Muscle of leg (tissue), 11 donors: ENCODE measurements around the gene OLFML2A. TPM values are rescaled to one million over a fixed set of nuclear protein-coding genes. Genes with fewer than 3 reads are reported as not detected.
"Not testable (repeated sequence)": the region's sequence is repeated elsewhere in the genome, so short reads cannot be mapped to it uniquely, and the experiment has no call there.

Experiments
- DNase-seq: peaks from one replicate; pipeline ENCODE4 v3.0.0; 2013
- H3K27ac ChIP-seq: one replicate; pipeline ENCODE4 v1.5.1; 2013; ENCODE audit warnings: mild to moderate bottlenecking, low read length, control low read depth
- H3K27me3 ChIP-seq: one replicate; pipeline ENCODE4 v1.6.1; 2013; ENCODE audit warnings: low read length; ENCODE audit not compliant: control insufficient read depth, insufficient read depth
- H3K36me3 ChIP-seq: one replicate; pipeline ENCODE4 v1.6.1; 2013; ENCODE audit warnings: low read length; ENCODE audit not compliant: control insufficient read depth, insufficient read depth
- H3K4me1 ChIP-seq: one replicate; pipeline ENCODE4 v1.6.1; 2013; ENCODE audit warnings: low read length; ENCODE audit not compliant: control insufficient read depth, insufficient read depth
- H3K4me3 ChIP-seq: one replicate; pipeline ENCODE4 v1.5.1; 2013; ENCODE audit warnings: low read length, control low read depth
- H3K9me3 ChIP-seq: replicated peaks from 2 replicates; pipeline ENCODE4 v1.6.1; 2013; ENCODE audit warnings: low read depth, low read length; ENCODE audit not compliant: control insufficient read depth
- WGBS: methylation state at CpG from one replicate; pipeline ENCODE4 v1.1.5; 2013; ENCODE audit warnings: missing lambda C conversion rate; ENCODE audit not compliant: insufficient coverage; 5-methylcytosine and 5-hydroxymethylcytosine counted together
- polyA plus RNA-seq, 8 donors: library from polyadenylated mRNA; unstranded; fragments of 120-200 nt; gene quantifications; one replicate each; pipeline versions ENCODE4 v1.2.1 to v1.2.3, GENCODE V29; 2013; ENCODE audit warnings: inconsistent platforms in 1 of 8, low replicate concordance in 1 of 8; ENCODE audit not compliant: insufficient read length in 8 of 8, insufficient read depth in 1 of 8
- total RNA-seq: library from RNA; stranded (reverse); fragments of 120-200 nt; gene quantifications from one replicate; pipeline ENCODE4 v1.2.4, GENCODE V29; 2013

Gene OLFML2A
- total and polyA plus RNA-seq, 9 donors: 100 to 176 (median 142) TPM

DNA sequence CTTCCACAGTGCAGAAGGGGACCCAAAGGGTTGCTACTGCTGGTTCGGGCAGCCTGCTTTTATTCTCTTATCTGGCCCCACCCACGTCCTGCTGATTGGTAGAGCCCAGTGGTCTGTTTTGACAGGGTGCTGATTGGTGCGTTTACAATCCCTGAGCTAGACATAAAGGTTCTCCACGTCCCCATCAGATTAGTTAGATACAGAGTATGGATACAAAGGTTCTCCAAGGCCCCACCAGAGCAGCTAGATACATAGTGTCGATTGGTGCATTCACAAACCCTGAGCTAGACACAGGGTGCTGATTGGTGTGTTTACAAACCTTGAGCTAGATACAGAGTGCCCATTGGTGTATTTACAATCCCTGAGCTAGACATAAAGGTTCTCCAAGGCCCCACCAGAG lies 61.2 kb downstream of the OLFML2A start:
- WGBS: no CpG with 5 or more reads among the region's 5 CpGs
- H3K4me1 ChIP-seq: peaks cover 66% of the 10 kb centered on the region
- H3K9me3 ChIP-seq: not testable (repeated sequence)

DNA sequence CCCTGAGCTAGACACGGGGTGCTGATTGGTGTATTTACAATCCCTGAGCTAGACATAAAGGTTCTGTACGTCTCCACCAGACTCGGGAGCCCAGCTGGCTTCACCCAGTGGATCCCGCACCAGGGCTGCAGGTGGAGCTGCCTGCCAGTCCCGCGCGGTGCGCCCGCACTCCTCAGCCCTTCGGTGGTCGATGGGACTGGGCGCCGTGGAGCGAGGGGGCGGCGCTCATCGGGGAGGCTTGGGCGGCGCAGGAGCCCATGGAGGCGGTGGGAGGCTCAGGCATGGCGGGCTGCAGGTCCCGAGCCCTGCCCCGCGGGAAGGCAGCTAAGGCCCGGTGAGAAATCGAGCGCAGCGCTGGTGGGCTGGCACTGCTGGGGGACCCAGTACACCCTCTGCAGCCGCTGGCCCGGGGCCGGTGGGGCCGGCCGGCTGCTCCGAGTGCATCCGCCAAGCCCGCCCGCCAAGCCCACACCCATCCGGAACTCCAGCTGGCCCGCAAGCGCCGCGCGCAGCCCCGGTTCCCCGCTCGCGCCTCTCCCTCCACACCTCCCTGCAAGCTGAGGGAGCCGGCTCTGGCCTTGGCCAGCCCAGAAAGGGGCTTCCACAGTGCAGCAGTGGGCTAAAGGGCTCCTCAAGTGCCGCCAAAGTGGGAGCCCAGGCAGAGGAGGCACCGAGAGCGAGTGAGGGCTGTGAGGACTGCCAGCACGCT lies 61.8 kb downstream of the OLFML2A start:
- H3K9me3 ChIP-seq, H3K36me3 ChIP-seq, H3K27ac ChIP-seq, DNase-seq, H3K4me3 ChIP-seq, H3K27me3 ChIP-seq: not testable (repeated sequence)
- H3K4me1 ChIP-seq: peaks cover 68% of the 10 kb centered on the region
- WGBS: 60% methylated on average over 22 of the region's 52 CpGs

More for the DNA sequence above, 61.2 kb downstream of the OLFML2A start:
- not testable (repeated sequence) for H3K36me3 ChIP-seq, DNase-seq, H3K4me3 ChIP-seq, H3K27me3 ChIP-seq, H3K27ac ChIP-seq

DNA sequence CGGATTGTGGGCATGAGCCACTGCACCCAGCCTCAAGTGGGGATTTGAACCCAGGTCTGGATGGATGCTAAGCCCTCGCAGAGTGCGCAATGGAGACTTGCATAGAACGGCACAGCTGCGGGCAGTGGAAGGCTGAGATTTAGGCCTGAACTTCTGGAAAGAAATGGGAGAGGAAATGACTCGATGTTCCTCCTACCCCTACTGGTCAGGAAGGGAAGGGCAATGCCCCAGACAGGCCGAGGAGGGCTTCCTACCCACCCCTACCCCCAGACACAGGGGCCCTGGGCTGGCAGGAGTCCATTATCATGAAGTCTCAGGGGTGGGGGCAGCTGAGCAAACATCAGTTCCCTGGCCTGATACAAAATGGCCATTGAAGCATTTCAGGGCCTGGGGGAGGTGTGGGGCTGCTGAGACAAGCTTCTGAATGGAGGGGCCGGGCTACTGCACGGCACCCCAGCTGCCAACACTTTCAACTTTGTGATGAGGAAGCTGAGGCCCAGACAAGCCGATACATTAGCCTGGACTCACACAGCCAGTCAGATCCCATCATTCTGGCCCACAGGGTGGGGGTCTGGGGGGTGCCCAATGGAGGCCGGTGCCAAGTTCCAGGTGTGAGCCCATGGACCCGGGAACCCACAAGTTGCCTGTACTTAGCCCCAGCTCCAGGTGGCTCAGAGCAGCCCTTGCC lies 62.8 kb downstream of the OLFML2A start:
- Histone ChIP-seq H3K9me3 (no peaks in the 10 kb centered on the region), H3K27ac (peak overlapping the region; percentile 96), H3K36me3 (no peaks in the 10 kb centered on the region), H3K4me1 (peaks cover 66% of the 10 kb centered on the region), H3K4me3 (no peak overlapping the region), H3K27me3 (no peaks in the 10 kb centered on the region)
- WGBS: 65% methylated on average over 5 of the region's 12 CpGs
- peak; percentile 72 for DNase-seq

DNA sequence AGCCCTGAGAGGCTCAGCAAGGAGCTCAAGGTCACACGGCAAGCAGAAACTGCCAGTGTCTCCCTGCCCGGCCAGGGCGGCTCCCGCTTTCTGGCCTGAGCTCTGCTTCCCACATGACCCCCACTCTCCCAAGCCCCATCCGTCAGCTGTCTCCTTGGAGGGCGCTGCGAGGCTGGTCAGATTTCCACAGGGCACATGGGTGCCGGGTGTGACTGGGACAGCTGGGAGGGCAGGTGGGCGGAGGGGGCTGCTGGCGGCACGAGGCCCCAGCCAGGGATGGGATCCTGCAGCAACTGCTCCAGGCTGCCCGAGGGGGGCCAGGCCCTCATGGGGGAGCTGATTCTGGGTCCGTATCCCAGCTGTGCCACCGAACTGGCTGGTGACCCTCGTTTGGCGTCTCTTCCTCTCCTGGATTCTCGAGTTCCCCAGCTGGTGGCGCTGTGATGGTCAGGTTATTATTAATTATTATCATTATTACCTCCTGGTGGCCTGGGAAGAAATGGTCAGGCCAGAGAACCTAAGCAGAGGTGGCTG lies 63.4 kb downstream of the OLFML2A start:
- no peaks in the 10 kb centered on the region for H3K27me3 ChIP-seq
- H3K27ac ChIP-seq: peak overlapping the region; percentile 96
- DNase-seq: peak; percentile 93
- WGBS: 61% methylated on average over 5 of the region's 18 CpGs
- H3K9me3 ChIP-seq: no peaks in the 10 kb centered on the region
- no peak overlapping the region for H3K4me3 ChIP-seq
- peaks cover 60% of the 10 kb centered on the region for H3K4me1 ChIP-seq
- H3K36me3 ChIP-seq: no peaks in the 10 kb centered on the region

DNA sequence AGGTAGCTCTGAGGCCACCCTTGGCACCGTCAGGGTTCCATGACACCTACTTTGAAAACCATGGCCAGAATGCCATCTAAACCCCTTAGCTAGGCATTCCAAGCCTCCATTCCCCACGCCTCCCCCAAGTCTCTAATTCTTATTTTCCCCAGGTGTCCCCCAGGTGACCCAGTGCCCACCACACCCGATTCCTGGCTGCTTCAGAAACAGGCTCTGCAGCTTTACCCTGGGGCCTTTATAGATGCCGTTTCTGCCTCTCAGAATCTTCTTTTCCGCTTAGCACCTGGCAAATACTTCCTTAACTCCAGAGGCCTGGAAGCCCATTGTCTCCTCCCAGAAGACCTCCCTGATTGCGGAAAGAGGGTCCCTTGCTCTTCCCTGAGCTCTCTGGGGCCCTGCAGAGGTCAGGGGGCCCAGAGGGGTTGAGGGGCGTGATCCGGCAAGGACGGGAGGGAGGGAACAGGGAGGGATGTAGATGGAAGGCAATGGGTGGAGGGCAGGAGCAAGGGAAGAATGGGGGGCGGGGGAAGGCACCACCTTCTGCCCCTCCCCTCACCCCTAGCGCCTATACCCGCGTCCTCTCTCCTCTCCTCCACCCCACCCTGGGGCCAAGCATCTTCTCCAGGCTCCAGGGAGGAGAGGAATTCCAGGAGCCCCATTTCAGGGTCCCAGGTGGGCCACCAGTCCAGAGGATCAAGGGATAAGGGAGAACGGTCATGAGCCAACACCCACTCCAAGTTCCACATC lies 64.3 kb downstream of the OLFML2A start:
- peak overlapping the region; percentile 93 for H3K27ac ChIP-seq
- no peak overlapping the region for H3K4me3 ChIP-seq
- H3K27me3 ChIP-seq: no peaks in the 10 kb centered on the region
- H3K36me3 ChIP-seq: no peaks in the 10 kb centered on the region
- no peak for DNase-seq
- H3K4me1 ChIP-seq: peaks cover 52% of the 10 kb centered on the region
- no peaks in the 10 kb centered on the region for H3K9me3 ChIP-seq
- 74% methylated on average over 4 of the region's 14 CpGs for WGBS

DNA sequence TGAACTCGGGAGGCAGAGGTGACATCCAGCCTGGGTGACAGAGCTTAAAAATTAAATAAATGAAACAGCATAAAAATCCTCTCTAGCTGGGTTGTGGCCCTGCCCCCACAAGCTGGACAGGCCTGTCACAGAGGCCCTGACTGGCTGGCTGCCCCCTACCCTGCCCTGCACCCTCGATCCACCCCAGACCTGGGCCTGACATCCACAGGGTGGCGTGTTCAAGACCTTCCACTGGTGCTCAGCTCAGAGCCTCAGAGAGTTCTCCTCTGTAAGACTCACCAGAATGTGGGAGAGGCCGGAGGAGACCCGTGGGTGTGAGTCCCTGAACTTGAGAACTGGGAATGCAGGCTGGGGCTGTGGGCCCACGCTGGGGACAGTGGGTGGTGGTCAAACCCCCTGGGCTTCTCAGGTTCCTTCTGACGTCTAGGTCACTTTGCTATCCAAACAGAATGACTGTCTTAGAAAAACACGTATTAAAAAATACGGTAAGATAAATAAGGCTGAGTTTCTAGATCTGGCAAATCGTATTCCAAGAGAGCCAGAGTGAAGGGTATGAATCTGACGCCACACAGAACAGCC lies 66.6 kb downstream of the OLFML2A start:
- Histone ChIP-seq H3K4me1 (peaks cover 44% of the 10 kb centered on the region), H3K27me3 (no peaks in the 10 kb centered on the region), H3K9me3 (no peaks in the 10 kb centered on the region), H3K27ac (peak overlapping the region; percentile 55), H3K36me3 (no peaks in the 10 kb centered on the region), H3K4me3 (no peak overlapping the region)
- 79% methylated on average over 9 of the region's 11 CpGs for WGBS
- no peak for DNase-seq

DNA sequence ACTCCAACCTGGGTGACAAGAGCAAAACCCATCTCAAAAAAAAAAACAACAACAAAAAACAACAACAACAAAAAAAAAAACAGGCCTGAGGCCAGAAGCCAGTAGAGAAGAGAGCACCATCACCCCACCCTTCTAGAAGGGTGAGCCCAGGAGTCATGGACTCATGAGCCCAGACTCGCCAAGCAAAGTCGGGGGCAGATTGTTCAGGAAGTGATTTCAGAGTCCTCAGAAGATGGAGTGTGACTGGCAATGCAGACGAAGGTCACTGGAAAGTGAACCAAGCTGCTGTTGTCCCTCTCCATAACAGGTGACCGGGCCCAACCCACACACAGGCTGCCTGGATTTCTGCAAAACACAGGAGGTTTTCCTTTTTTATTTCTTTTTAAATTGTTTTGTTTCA lies 67.4 kb downstream of the OLFML2A start:
- Histone ChIP-seq H3K4me1 (peaks cover 44% of the 10 kb centered on the region), H3K27ac (no peak overlapping the region), H3K36me3 (no peaks in the 10 kb centered on the region), H3K27me3 (no peaks in the 10 kb centered on the region), H3K4me3 (no peak overlapping the region), H3K9me3 (no peaks in the 10 kb centered on the region)
- DNase-seq: no peak
- WGBS: 81% methylated on average over 2 of the region's 4 CpGs

DNA sequence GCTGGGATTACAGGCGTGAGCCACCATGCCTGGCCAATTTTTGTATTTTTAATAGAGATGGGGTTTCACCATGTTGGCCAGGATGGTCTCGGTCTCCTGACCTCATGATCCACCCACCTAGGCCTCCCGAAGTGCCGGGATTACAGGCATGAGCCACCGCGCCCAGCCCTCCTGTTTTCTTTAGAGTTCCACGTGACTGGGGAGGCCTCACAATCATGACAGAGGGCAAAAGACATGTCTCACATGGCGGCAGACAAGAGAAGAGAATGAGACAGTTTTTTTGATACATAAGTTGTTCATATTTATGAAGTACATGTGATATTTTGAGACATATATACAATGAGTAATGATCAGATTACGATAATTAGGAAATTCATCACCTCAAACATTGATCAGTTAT lies 69.5 kb downstream of the OLFML2A start:
- H3K4me1 ChIP-seq: peaks cover 37% of the 10 kb centered on the region
- DNase-seq, H3K4me3 ChIP-seq, H3K36me3 ChIP-seq, H3K27me3 ChIP-seq, H3K27ac ChIP-seq, H3K9me3 ChIP-seq: not testable (repeated sequence)
- WGBS: 93% methylated on average over 3 of the region's 9 CpGs

DNA sequence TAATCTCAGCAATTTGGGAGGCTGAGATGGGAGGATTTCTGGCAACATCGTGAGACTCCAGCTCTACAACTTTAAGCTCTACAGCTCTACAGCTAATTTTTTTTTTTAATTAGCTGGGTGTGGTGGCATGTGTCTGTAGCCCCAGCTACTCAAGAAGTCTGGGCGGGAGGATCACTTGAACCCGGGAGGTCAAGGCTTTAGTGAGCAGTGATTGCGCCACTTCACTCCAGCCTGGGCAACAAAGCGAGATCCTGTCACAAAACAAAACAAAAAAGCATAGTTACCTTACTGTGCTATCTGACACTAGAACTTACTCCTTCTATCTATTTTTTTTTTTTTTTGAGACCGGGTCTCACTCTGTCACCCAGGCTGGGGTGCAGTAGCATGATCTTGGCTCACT lies 70.0 kb downstream of the OLFML2A start:
- H3K27me3 ChIP-seq: no peaks in the 10 kb centered on the region
- H3K4me3 ChIP-seq: no peak overlapping the region
- no peaks in the 10 kb centered on the region for H3K9me3 ChIP-seq
- no peak overlapping the region for H3K27ac ChIP-seq
- no peak for DNase-seq
- no peaks in the 10 kb centered on the region for H3K36me3 ChIP-seq
- H3K4me1 ChIP-seq: peaks cover 37% of the 10 kb centered on the region
- 100% methylated on average over 2 of the region's 6 CpGs for WGBS

DNA sequence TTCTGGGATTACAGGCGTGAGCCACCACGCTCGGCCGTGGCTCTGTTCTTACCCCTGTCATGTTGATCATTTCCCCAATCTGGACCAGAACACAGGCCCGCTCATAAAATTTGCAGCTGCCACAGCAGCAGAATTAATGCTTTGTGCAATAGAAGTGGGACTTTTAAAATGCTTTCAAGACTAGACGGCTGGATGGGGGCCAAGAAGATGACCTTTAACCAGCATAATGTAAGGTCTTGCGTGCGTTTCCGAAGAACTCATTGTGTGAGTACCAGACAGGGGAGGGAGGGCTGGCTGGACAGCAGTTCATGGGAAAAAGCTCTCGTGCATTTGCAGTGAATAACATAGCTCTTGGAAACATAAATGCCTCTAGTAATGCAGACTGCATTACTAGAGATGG lies 72.9 kb downstream of the OLFML2A start:
- WGBS: 33% methylated on average over 8 of the region's 10 CpGs
- H3K36me3 ChIP-seq: no peaks in the 10 kb centered on the region
- no peaks in the 10 kb centered on the region for H3K9me3 ChIP-seq
- no peak overlapping the region for H3K27ac ChIP-seq
- no peaks in the 10 kb centered on the region for H3K27me3 ChIP-seq
- H3K4me1 ChIP-seq: peaks cover 41% of the 10 kb centered on the region
- no peak overlapping the region for H3K4me3 ChIP-seq
- peak; percentile 83 for DNase-seq
